Activated T-cell treated with anti-CD3 and anti-CD28 coated beads, Interleukin-2, amount 50 U/mL, for 1 hour (primary cell): ENCODE results near the gene PPP2R1B.
"Not testable (repeated sequence)": the region's sequence is repeated elsewhere in the genome, so short reads cannot be mapped to it uniquely, and the experiment has no call there.

Experiments used
- DNase-seq: peaks from one replicate; pipeline ENCODE4 v3.0.0-alpha.2; 2020

Gene PPP2R1B

GRCh38 chr11:111765984-111766833 is at the start of gene PPP2R1B:
Gene PPP2R1B (minus strand): TSS chr11:111766389. CDS start chr11:111766361, 28 bp downstream.
- peak; percentile 76 for DNase-seq

- no peak for DNase-seq
These were observed 49.3 kb upstream of the PPP2R1B start for GRCh38 chr11:111815489-111815888.

- no peak for DNase-seq
These were observed 48.5 kb upstream of the PPP2R1B start for GRCh38 chr11:111814557-111815320.

GRCh38 chr11:111814106-111814505 is 47.9 kb upstream of the PPP2R1B start:
- no peak for DNase-seq

DNA sequence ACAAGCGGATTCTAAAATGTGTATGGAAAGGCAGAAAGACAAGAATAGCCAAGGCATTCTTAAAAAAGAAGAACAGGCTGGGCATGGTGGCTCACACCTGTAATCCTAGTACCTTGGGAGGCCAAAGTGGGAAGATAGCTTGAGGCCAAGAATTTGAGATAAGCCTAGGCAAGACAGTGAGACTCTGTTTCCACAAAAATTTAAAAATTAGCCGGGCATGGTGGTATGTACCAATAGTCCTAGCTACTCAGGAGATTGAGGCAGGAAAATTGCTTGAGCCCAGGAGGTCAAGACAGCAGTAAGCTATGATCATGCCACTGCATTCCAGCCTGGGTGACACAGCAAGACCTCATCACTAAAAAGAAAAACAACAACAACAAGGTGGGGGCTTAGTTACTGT is 46.0 kb upstream of the PPP2R1B start:
- DNase-seq: no peak

GRCh38 chr11:111811445-111811844 is 45.3 kb upstream of the PPP2R1B start:
- no peak for DNase-seq

DNA sequence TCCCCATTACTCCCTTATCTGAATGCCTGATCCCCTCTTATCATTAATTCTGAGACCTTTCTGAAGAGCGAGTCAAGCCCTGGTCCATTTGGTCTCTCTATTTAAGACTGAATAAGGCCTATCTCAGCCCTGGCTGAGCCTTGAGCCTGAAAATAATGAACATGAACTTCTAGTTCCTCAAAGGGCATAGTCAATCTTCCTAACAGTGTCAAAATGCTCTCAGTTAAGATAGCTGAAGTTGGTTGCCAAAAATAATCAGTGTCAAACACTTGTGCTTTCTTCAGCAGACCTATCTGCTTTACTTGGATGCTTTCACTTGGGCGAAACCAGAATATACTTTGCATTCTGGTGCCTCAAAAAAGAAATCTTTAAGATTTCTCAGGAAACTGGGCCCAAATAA is 42.6 kb upstream of the PPP2R1B start:
- DNase-seq: no peak

DNA sequence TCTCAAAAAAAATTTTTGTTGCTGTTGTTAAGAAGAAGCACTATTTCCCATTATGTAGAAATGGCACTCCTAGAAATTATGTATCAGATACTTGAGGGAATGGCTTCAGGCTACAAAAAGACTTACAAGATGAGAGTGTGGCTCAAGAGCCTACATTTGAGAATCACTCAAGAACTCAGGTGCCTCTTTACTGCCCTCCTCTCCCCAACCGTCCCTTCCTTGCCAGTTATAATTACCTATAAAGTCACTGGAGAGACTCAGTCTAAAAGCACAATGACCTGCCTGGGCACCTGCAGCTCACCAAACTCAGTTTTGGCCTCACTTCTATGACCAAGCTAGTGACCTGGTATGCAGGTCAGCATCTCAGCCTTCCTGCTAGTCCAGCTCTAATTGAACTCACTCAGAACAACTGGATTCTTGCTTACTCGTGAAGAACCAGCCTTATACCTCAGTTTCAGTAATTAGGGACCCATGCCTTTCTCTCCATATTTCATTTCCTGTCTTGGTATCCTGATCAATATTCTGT is 41.9 kb upstream of the PPP2R1B start:
- no peak for DNase-seq

DNA sequence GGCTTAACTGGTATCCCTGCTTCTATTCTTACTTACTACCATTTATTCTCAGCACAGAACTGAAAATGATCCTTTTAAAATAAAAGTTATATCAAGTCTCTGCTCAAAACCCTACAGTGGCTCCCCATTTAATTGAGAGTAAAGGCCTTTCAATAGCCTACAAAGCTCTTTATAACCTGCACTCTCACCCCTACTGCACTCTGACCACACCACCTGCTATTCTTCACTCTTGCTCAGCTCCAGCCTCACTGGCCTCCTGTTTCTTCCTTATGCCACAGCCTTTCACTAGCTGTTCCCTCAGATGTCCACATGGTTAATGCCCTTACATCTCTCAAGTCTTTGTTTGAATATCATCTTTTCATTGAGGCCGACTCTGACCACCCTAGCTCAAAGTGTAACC is 40.9 kb upstream of the PPP2R1B start:
- no peak for DNase-seq

DNA sequence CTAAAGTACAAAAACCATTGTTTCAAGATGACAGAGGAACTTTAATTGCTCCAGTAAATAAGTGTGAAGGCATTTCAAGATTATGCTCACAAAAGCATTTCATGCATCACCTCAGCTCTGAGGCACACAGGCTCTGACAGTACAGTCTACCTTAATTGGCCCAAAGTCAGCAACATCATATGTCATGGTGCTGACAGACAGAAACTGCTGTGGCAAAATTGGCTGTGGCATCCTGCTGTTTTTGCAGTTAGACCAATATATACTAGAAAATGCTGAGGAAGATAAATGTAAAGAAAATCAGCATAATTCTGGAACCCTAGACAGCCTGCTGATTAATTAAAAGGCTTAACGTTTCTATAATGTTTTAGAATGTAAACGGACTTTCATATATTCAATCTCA is 34.9 kb upstream of the PPP2R1B start:
- no peak for DNase-seq

DNA sequence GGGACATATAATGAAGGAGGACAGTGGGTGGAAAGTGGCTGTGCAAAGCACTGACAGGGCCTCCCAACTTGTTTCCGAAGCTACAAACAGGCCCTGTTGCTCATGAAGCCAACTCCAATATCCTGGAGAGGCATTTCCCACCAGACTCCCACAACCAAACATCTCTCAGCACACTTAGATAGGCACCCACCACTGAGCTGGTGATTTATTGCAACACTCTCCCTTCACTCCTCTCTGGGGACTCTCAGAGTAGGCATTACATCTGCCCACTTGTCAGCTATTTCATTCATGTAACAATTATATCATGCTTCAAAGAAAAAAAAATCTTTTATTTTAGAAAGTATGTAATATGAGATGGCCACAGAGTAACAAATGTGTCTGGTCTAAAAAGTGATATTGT is 32.1 kb upstream of the PPP2R1B start:
- no peak for DNase-seq

GRCh38 chr11:111797145-111797581 is 31.0 kb upstream of the PPP2R1B start:
- DNase-seq: no peak

DNA sequence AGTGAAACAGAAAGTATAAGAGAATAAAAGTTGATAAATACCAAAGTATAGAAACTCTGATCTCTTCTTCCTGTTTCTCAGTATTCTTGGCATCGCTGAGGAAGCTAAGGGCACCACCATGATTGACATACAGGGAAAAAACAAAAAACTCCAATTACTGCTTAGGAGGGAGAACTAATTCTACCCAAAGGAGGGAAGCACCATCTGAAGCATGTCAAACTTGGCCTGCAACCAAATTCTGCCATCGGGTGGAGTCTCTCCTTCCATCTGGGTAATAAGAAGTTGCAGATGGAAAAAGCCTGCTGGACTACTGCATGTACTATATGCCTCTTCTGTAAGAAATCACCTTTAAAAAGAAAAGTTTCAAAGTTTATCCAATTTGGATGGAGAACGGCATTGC is 30.5 kb upstream of the PPP2R1B start:
- no peak for DNase-seq

DNA sequence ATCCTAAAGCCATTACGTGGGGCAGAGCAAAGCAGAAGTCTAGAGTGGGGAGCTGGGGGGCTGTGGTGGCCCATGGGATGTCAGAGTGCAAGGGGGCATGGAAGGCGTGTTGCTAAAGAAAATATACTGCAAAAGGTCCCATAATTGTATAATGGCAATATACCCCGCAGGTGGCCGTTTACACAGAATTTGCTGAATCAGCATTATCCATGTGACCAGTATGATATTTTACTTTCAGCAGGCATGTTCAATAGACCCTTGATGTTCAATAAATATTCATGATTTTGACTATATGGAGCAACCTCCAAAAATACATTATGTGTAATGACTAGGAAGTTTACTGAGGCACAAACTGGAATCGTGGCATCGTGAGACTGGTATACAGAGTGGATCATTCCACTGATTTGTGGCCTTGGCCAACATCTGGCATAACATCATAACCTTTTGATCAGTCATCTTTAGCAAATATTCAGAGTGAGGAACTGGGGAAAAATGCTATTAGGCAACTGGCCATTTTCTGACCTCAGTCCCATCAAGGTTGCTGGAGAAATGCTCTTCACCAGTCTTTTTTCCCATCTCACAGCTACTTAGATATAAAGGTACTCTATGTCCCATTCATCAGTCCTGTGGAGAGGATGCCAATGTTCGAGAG is 29.3 kb upstream of the PPP2R1B start:
- no peak for DNase-seq

DNA sequence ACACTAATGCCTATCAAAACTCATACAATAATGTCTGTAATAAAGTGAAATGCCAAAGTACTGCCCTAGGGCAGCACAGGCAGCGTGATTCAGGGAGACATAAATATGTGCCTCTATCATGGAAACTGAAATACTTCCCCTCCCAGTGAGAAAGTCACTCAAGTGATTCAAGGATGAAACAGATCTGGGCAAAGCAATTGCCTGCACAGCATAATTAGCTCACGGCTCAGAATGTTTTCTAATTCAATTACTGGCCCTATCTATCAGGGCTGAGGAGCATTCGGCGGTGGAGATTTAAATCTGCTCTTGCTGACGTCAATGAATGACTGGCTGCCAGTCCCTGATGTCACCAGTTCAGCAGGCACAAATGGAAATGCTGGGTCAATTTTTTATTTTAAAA is 27.7 kb upstream of the PPP2R1B start:
- no peak for DNase-seq

DNA sequence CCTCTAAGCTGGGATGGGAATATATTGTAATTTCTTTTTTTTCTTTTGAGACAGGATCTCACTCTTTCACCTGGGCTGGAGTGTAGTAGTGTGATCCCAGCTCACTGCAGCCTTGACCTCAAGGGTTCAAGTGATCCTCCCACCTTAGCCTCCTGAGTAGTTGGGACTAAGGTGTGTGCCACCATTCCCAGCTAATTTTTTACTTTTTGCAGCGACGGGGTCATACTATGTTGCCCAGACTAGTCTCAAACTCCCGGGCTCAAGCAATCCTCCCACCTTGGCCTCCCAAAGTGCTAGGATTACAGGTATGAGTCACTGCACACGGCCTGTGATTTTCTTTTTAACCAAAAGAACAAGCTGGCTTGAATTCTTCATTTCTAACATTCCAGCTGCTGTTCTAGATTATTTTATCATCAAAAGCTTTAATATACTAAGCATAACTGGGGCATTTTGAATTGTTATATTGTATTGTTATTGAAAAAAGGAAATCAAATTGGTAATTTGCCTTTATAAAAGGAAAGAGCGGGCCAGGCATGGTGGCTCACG is 26.8 kb upstream of the PPP2R1B start:
- DNase-seq: no peak

DNA sequence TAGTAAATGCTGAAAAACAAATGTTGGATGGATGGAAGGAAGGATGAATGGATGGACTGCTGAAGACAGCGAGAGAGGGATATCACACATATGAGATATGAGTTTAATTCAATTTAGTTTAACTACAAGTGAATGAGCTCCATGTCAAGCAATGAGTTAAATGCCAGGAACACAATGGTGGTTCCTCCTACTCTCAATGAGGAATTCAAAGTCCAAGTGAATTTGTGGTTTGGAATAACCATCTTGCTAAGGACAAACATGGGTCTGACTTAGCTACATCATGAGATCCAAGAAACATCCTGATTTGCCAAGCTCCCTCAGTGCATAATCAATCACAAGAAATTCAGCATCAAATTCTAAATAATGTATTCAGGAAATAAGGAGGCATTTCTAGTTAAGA is 26.1 kb upstream of the PPP2R1B start:
- no peak for DNase-seq

DNA sequence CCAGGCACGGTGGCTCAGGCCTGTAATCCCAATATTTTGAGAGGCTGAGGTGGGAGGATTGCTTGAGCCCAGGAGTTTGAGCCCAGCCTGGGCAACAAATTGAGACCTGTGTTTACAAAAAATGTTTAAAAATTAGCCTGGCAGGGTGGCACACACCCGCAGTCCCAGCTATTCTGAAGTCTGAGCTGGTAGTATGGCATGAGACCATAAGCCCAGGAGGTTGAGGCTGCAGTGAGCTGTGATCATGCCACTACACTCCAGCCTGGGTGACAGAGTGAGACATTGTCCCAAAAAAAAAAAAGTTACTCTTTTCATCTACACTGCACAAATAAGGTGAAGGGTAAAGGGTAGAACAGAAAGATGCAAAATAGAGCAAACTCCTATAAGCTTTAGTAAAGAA is 22.3 kb upstream of the PPP2R1B start:
- no peak for DNase-seq

- DNase-seq: no peak
These were observed 21.9 kb upstream of the PPP2R1B start for GRCh38 chr11:111788051-111788450.

DNA sequence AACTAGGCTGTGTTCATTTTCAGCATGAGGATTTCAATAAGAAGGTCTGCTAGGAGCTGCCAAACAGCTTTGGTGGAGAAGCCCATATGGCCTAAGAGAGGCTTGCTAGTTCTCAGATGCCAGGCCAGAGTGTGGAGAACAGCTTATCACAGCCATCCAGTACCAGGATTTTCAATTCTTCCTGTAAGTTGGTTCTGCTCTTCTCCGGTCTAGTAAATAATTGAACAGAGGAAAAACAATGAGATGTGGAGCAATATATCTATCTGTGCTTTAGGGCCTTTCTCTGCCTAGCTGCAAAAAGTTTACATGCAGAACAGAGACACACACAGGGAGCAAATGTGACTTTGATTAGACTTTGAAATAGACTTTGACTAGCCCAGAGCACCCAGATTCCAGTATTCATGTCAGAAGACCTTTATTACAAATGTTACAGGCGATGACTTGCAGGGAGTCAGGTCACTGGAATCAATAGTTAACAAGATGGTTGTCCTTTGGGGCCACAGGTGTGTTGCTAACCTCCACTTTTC is 19.8 kb upstream of the PPP2R1B start:
- DNase-seq: no peak

DNA sequence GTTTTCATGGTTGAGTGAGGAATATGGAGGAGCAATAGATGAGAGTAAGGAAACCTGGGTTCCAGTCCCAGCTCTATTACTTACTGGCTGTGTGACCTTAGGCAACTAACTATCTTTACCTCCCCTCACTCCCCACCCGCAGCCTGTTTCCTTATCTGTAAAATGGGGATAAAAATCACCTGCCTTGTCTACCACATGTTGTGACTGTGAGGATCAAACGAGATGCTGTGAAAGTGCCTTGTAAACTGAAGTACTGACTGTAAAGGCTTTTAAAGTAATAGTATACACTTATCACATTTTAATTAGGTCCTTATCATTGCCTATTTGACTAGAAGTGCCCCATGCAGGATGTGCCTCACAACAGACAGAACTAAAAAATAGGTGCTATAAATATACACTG is 18.9 kb upstream of the PPP2R1B start:
- DNase-seq: no peak

DNA sequence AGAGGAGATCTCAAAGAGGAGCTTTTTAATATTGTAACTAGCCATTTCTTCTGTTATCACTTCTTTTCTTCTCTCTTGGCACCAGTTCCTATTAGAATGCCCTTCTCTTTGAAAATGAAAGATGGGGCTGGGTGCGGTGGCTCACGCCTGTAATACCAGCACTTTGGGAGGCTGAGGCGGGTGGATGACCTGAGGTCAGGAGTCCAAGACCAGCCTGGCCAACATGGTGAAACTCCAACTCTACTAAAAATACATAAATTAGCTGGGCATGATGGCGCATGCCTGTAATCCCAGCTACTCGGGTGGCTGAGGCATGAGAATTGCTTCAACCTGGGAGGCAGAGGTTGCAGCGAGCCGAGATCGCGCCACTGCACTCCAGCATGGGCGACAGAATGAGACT is 18.1 kb upstream of the PPP2R1B start:
- DNase-seq: not testable (repeated sequence)
